GM12891 (cell line): ENCODE results near the gene PPP1R2.

ENCODE experiments used
- PAX5 ChIP-seq: IDR thresholded peaks from 2 replicates; pipeline ENCODE4 v1.6.1; 2011; ENCODE audit warnings: low read length, moderate library complexity, mild to moderate bottlenecking; ENCODE audit not compliant: insufficient read depth, severe bottlenecking
- SPI1 ChIP-seq: IDR thresholded peaks from 2 replicates; pipeline ENCODE4 v1.6.1; 2011; ENCODE audit warnings: low read depth, low read length, control low read depth
- TAF1 ChIP-seq: IDR thresholded peaks from 2 replicates; pipeline ENCODE4 v1.6.1; 2011; ENCODE audit warnings: low read depth, low read length, control low read depth

GRCh38 chr3:195542698-195543499, at the start of gene PPP1R2:
- TF ChIP-seq SPI1 (no peak), TAF1 (peak; percentile 82), PAX5 (no peak)
